ENCODE measurements around the gene F10.

Gene F10

GRCh38 chr13:113083022-113083373 is 39.6 kb upstream of the F10 start:
- Histone ChIP-seq H2AFZ (ENCODE audit: low read length) (no peak overlapping the region), H3K4me1 (ENCODE audit: insufficient read depth, low read length, poor library complexity, severe bottlenecking) (no peaks in the 10 kb centered on the region), H3K9me3 (ENCODE audit: insufficient read depth, low read depth, low read length) (no peaks in the 10 kb centered on the region), H4K20me1 (ENCODE audit: insufficient read depth, low read length, poor library complexity, severe bottlenecking) (no peaks in the 10 kb centered on the region), H3K9ac (ENCODE audit: low read depth, low read length, poor library complexity, severe bottlenecking) (no peak overlapping the region), H3K27me3 (ENCODE audit: insufficient read depth, low read length, poor library complexity, severe bottlenecking) (no peaks in the 10 kb centered on the region), H3K36me3 (ENCODE audit: insufficient read depth, low read length) (no peaks in the 10 kb centered on the region), H3K4me2 (ENCODE audit: low read depth, low read length, poor library complexity, severe bottlenecking) (no peak overlapping the region), H3K9me2 (replicated peaks; ENCODE audit: low read depth, low read length) (no peaks in the 10 kb centered on the region), H3K79me2 (ENCODE audit: insufficient read depth, low read length) (no peaks in the 10 kb centered on the region), H3F3A (ENCODE audit: low read depth) (no peaks in the 10 kb centered on the region), H3K4me3 (ENCODE audit: low read length, poor library complexity, severe bottlenecking) (no peak overlapping the region)
- no peak for TF ChIP-seq CTCF (conservative IDR thresholded peaks at IDR 0.05; ENCODE audit: low read length)

DNA sequence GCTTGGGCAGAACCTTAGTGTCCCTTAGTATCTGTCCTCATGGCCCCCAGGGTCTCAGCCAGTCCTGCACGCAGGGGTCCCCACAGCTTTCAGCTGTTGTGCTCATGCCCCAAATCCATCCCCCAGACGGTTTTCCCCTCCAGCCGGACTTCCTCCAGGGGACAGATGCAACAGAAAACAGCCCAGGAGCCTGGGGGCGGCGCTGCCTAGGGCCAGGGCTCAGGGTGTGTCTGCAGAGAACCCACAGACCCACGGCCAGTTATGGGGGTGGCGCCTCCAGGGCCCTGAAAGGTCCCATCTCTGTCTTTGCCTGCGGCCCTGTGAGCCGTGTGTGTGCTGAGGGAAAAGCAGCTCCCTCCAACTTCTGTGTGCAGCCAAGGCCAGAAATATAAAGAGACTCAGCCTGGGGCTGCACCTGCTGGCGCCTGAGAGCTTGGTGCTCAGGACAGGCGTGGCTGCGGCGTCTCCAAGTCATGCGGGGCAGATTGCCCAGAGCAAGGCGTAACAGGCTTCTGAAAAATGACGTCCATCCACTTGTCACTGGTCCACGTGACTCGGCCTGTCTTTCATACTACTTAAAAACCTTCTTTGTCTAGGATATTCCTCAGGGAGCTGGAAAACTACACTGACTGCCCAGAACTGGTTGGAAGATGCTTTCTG is 39.1 kb upstream of the F10 start:
- Histone ChIP-seq H3K79me2 (ENCODE audit: insufficient read depth, low read length) (no peaks in the 10 kb centered on the region), H3K9ac (ENCODE audit: low read depth, low read length, poor library complexity, severe bottlenecking) (no peak overlapping the region)

DNA sequence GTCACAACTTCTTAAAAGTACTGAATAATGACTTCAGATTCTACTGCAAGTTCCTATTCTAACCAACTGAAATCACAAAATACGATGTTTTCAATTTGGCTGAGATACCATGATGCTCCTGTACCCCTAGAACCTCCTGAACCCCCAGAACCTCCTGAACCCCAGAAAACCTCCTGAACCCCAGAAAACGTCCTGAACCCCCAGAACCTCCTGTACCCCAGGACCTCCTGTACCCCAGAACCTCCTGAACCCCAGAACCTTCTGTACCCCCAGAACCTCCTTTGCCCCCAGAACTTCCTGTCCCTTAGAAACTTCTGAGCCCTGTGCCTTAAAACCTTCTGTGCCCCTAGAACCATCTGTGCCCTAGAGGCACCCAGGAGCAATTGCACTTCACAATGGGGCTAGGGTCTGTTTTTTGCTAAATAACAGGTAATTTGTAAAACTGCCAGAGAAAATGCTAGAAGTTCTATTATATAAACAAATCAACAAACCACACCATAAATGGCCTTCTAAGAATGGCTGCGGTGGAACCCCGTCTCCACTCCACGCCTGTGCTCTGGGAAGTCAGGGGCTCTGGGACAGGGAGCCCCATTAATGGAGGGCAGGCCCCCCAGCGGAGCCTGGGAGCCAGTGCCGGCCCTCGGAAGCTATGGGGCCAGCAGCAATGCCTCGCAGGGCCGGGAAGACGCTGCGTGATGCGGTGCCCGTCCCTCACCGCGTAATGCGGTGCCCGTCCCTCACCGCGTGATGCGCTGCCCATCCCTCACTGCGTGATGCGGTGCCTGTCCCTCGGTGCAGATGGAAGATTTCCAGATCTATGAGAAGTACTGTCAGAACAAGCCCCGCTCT is 38.3 kb upstream of the F10 start:
- Histone ChIP-seq H3K9ac (ENCODE audit: low read depth, low read length, poor library complexity, severe bottlenecking) (no peak overlapping the region), H3F3A (ENCODE audit: low read depth) (no peaks in the 10 kb centered on the region), H3K27me3 (ENCODE audit: insufficient read depth, low read length, poor library complexity, severe bottlenecking) (no peaks in the 10 kb centered on the region), H3K9me3 (ENCODE audit: insufficient read depth, low read depth, low read length) (no peaks in the 10 kb centered on the region), H3K36me3 (ENCODE audit: insufficient read depth, low read length) (no peaks in the 10 kb centered on the region), H4K20me1 (ENCODE audit: insufficient read depth, low read length, poor library complexity, severe bottlenecking) (no peaks in the 10 kb centered on the region), H3K79me2 (ENCODE audit: insufficient read depth, low read length) (no peaks in the 10 kb centered on the region), H2AFZ (ENCODE audit: low read length) (no peak overlapping the region), H3K4me2 (ENCODE audit: low read depth, low read length, poor library complexity, severe bottlenecking) (no peak overlapping the region), H3K4me1 (ENCODE audit: insufficient read depth, low read length, poor library complexity, severe bottlenecking) (no peaks in the 10 kb centered on the region), H3K9me2 (replicated peaks; ENCODE audit: low read depth, low read length) (no peaks in the 10 kb centered on the region), H3K4me3 (ENCODE audit: low read length, poor library complexity, severe bottlenecking) (no peak overlapping the region)
- TF ChIP-seq EZH2phosphoT487 (IDR thresholded peaks at IDR 0.05; ENCODE audit: borderline replicate concordance) (no peak), CTCF (conservative IDR thresholded peaks at IDR 0.05; ENCODE audit: low read length) (no peak; the same call in 1 of the 2 replicates)

More for the DNA sequence above, 39.1 kb upstream of the F10 start:
- no peak overlapping the region for H3K4me2 ChIP-seq (ENCODE audit: low read depth, low read length, poor library complexity, severe bottlenecking)
- no peak overlapping the region for H2AFZ ChIP-seq (ENCODE audit: low read length)
- no peaks in the 10 kb centered on the region for H3F3A ChIP-seq (ENCODE audit: low read depth)
- no peaks in the 10 kb centered on the region for H3K27me3 ChIP-seq (ENCODE audit: insufficient read depth, low read length, poor library complexity, severe bottlenecking)
- no peaks in the 10 kb centered on the region for H3K4me1 ChIP-seq (ENCODE audit: insufficient read depth, low read length, poor library complexity, severe bottlenecking)
- H3K9me2 ChIP-seq (replicated peaks; ENCODE audit: low read depth, low read length) = no peaks in the 10 kb centered on the region
- no peaks in the 10 kb centered on the region for H3K36me3 ChIP-seq (ENCODE audit: insufficient read depth, low read length)
- TF ChIP-seq CTCF (conservative IDR thresholded peaks at IDR 0.05; ENCODE audit: low read length) (no peak), EZH2phosphoT487 (IDR thresholded peaks at IDR 0.05; ENCODE audit: borderline replicate concordance) (no peak)
- H3K9me3 ChIP-seq (ENCODE audit: insufficient read depth, low read depth, low read length) = no peaks in the 10 kb centered on the region
- H3K4me3 ChIP-seq (ENCODE audit: low read length, poor library complexity, severe bottlenecking) = no peak overlapping the region
- no peaks in the 10 kb centered on the region for H4K20me1 ChIP-seq (ENCODE audit: insufficient read depth, low read length, poor library complexity, severe bottlenecking)
